ENCODE measurements around the gene PLSCR1. TPM values are rescaled to one million over a fixed set of nuclear protein-coding genes. Genes with fewer than 3 reads are reported as not detected.

The PLSCR1 gene
- total and polyA plus RNA-seq, 2 experiments from 2014 or later: 62.7 to 78.3 TPM

- DNase-seq (ENCODE audit: low spot score): no peak
- H3K4me2 ChIP-seq: no peak overlapping the region
- peaks cover 12% of the 10 kb centered on the region; the same call in 2 of the 3 replicates for H3K4me1 Mint-ChIP-seq
- H4K20me1 ChIP-seq (replicated peaks; ENCODE audit: insufficient read depth): no peaks in the 10 kb centered on the region
- no peak overlapping the region for H3K27ac ChIP-seq (ENCODE audit: low read depth)
- H3K79me2 ChIP-seq (replicated peaks; ENCODE audit: insufficient read depth): no peaks in the 10 kb centered on the region
- no peak overlapping the region for H3K4me3 ChIP-seq
- no peaks in the 10 kb centered on the region for H3K27me3 Mint-ChIP-seq (ENCODE audit: insufficient read depth, low read depth, poor library complexity)
- peaks cover 7% of the 10 kb centered on the region for H3K4me1 ChIP-seq (ENCODE audit: insufficient read depth)
- no peaks in the 10 kb centered on the region for H3K9me2 ChIP-seq (ENCODE audit: insufficient read depth)
- H3K9me3 Mint-ChIP-seq: no peaks in the 10 kb centered on the region
- H3K36me3 Mint-ChIP-seq (ENCODE audit: low read depth): no peaks in the 10 kb centered on the region
- no peak overlapping the region for H2AFZ ChIP-seq
- H3K27ac Mint-ChIP-seq: no peak overlapping the region
- TF ChIP-seq NANOG (IDR thresholded peaks at IDR 0.05; ENCODE audit: borderline replicate concordance): no peak
- TF ChIP-seq ZNF331 (CRISPR knock-in tag; IDR thresholded peaks at IDR 0.05; ENCODE audit: low read depth): no peak
- no peak for TF ChIP-seq ZNF462 (CRISPR knock-in tag; IDR thresholded peaks at IDR 0.05)
- no peak for TF ChIP-seq EZH2 (IDR thresholded peaks at IDR 0.05; ENCODE audit: low read depth, unreplicated experiment)
- no peak for TF ChIP-seq CTCF (conservative IDR thresholded peaks at IDR 0.05; ENCODE audit: low read depth in 2 of 2)
- no peak for TF ChIP-seq ETS1 (IDR thresholded peaks at IDR 0.05)
- TF ChIP-seq STAT1 (IDR thresholded peaks at IDR 0.05; ENCODE audit: unreplicated experiment): no peak
- TF ChIP-seq REST (IDR thresholded peaks at IDR 0.05; ENCODE audit: unreplicated experiment): no peak
- TF ChIP-seq JUNB (IDR thresholded peaks at IDR 0.05; ENCODE audit: unreplicated experiment): no peak
- no peak for TF ChIP-seq EZH2phosphoT487 (IDR thresholded peaks at IDR 0.05; ENCODE audit: unreplicated experiment)
- no peak for TF ChIP-seq POLR2AphosphoS5 (IDR thresholded peaks at IDR 0.05; ENCODE audit: low read depth)
- TF ChIP-seq ZNF114 (CRISPR knock-in tag; IDR thresholded peaks at IDR 0.05): no peak
- TF ChIP-seq CREB1 (CRISPR knock-in tag; IDR thresholded peaks at IDR 0.05; ENCODE audit: low read depth): no peak
- ATAC-seq: no peak
- H3K36me3 ChIP-seq (ENCODE audit: insufficient read depth): no peaks in the 10 kb centered on the region
- no peaks in the 10 kb centered on the region for H3K27me3 ChIP-seq (ENCODE audit: insufficient read depth)
- no peak overlapping the region for H3K4me3 Mint-ChIP-seq
- H3F3A ChIP-seq (replicated peaks; ENCODE audit: low read depth): no peaks in the 10 kb centered on the region
Measured at GRCh38 chr3:146590521-146590920, 46.1 kb upstream of the PLSCR1 start.
